DOHH2 (cell line): ENCODE data around the gene HTR4.
"Not testable (repeated sequence)": the region's sequence is repeated elsewhere in the genome, so short reads cannot be mapped to it uniquely, and the experiment has no call there.

ENCODE experiments used
- H3F3A ChIP-seq: fragments of 200-600 bp; sonication (generic), shearing (Covaris generic); 2 replicates; pipeline ENCODE4 v1.6.0; 2016; ENCODE audit warnings: antibody characterized with exemption, mild to moderate bottlenecking; ENCODE audit not compliant: control insufficient read depth, insufficient read depth
- H3K27ac ChIP-seq: fragments of 200-600 bp; sonication (generic); 2 replicates; pipeline ENCODE4 v1.5.1; 2014; ENCODE audit warnings: low read depth, mild to moderate bottlenecking, low read length, moderate library complexity
- H3K27me3 ChIP-seq: fragments of 200-600 bp; sonication (generic); 2 replicates; pipeline ENCODE4 v1.6.1; 2014; ENCODE audit warnings: mild to moderate bottlenecking, low read length, mixed read lengths; ENCODE audit not compliant: control insufficient read depth
- H3K36me3 ChIP-seq: fragments of 200-600 bp; sonication (generic); 2 replicates; pipeline ENCODE4 v1.6.1; 2014; ENCODE audit warnings: mild to moderate bottlenecking, low read length, moderate library complexity, mixed read lengths; ENCODE audit not compliant: control insufficient read depth
- H3K4me1 ChIP-seq: fragments of 200-600 bp; sonication (generic); 2 replicates; pipeline ENCODE4 v1.6.1; 2014; ENCODE audit warnings: mild to moderate bottlenecking, low read length, mixed read lengths; ENCODE audit not compliant: control insufficient read depth
- H3K4me2 ChIP-seq: fragments of 200-600 bp; sonication (generic); 2 replicates; pipeline ENCODE4 v1.6.0; 2014; ENCODE audit warnings: mild to moderate bottlenecking, low read length, moderate library complexity
- H3K4me3 ChIP-seq: fragments of 200-600 bp; sonication (generic); 2 replicates; pipeline ENCODE4 v1.5.1; 2014; ENCODE audit warnings: mild to moderate bottlenecking, low read length, mixed read lengths
- H3K79me2 ChIP-seq: fragments of 200-600 bp; sonication (generic); 2 replicates; pipeline ENCODE4 v1.6.1; 2014; ENCODE audit warnings: mild to moderate bottlenecking, low read length, mixed read lengths; ENCODE audit not compliant: control insufficient read depth
- H3K9me2 ChIP-seq: fragments of 200-600 bp; sonication (generic); replicated peaks from 2 replicates; pipeline ENCODE4 v1.6.1; 2014; ENCODE audit warnings: mild to moderate bottlenecking, low read length, mixed read lengths; ENCODE audit not compliant: control insufficient read depth
- H3K9me3 ChIP-seq: fragments of 200-600 bp; sonication (generic); 2 replicates; pipeline ENCODE4 v1.6.1; 2014; ENCODE audit warnings: antibody characterized with exemption, low read length, mixed read lengths; ENCODE audit not compliant: control insufficient read depth, insufficient read depth
- H4K20me1 ChIP-seq: fragments of 200-600 bp; sonication (generic); 2 replicates; pipeline ENCODE4 v1.6.0; 2014; ENCODE audit warnings: low read depth, mild to moderate bottlenecking, antibody characterized with exemption, low read length, moderate library complexity; ENCODE audit not compliant: control insufficient read depth, insufficient read depth
- CTCF ChIP-seq: fragments of 200-600 bp; sonication (generic); IDR thresholded peaks from one replicate; pipeline ENCODE4 v1.5.1; 2014; ENCODE audit warnings: antibody characterized with exemption, mild to moderate bottlenecking, low read depth, low read length; ENCODE audit not compliant: poor library complexity, severe bottlenecking
- EZH2phosphoT487 ChIP-seq: fragments of 200-600 bp; sonication (generic); IDR thresholded peaks from 2 replicates; pipeline ENCODE4 v1.6.1; 2017; ENCODE audit warnings: borderline replicate concordance, mild to moderate bottlenecking, antibody characterized with exemption, low read length, moderate library complexity, mixed read lengths

Gene HTR4

DNA sequence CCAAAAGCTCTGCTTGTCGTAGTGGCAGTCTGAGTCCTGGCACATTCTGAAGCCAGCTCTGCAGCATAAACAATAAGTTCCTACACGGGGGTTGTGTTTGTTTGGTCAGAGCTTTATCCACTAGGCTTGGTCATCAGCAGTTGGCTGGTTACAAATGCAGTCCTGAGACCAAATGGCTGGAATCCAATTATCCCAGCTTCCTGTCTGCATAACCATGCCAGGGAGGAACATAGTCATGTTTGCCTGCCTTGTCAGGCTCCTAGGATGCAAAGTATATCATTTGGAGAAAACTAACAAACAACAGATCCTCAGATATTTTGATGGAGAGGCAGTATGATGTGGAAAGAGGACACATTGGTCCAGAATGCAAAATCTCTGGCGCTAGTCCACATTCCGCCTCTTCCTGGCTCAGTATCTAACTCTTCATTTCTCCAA is 184.8 kb downstream of the HTR4 start:
- Histone ChIP-seq H3K36me3 (no peaks in the 10 kb centered on the region), H3K27ac (no peak overlapping the region), H4K20me1 (no peaks in the 10 kb centered on the region), H3K4me3 (no peak overlapping the region), H3K4me1 (no peaks in the 10 kb centered on the region), H3K9me2 (no peaks in the 10 kb centered on the region), H3F3A (no peaks in the 10 kb centered on the region), H3K4me2 (no peak overlapping the region), H3K79me2 (no peaks in the 10 kb centered on the region), H3K27me3 (peaks cover 3% of the 10 kb centered on the region; the same call in 1 of the 2 replicates), H3K9me3 (no peaks in the 10 kb centered on the region)
- TF ChIP-seq EZH2phosphoT487 = no peak

- not testable (repeated sequence) for H3K79me2 ChIP-seq, H3K4me3 ChIP-seq, H3F3A ChIP-seq, H3K27me3 ChIP-seq, H3K27ac ChIP-seq, H3K36me3 ChIP-seq, H3K4me2 ChIP-seq, H4K20me1 ChIP-seq, H3K9me2 ChIP-seq, H3K4me1 ChIP-seq, H3K9me3 ChIP-seq
These were observed 185.6 kb downstream of the HTR4 start for GRCh38 chr5:148468746-148469145.

DNA sequence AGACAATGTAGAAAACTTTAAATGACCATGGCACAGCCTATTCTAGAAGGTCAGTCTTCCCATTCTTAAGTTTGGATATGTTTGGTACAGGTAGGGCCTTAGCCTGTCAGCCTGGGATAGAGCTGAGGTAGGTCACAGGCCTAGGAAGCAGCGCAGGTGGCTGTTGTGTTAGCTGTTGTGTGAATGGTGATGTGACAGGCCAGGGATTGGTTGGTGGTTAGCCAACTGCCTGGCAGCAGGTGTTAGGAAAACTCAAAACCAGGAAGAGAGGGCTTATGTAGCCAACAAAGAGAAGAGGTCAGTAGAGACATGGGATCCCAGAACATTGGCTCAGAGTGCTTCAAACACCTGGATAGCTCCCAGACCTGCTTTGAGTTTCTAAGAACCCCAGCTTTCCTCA is 186.4 kb downstream of the HTR4 start:
- no peak overlapping the region for H3K4me3 ChIP-seq
- no peaks in the 10 kb centered on the region for H3K36me3 ChIP-seq
- no peaks in the 10 kb centered on the region for H3K79me2 ChIP-seq
- no peaks in the 10 kb centered on the region for H4K20me1 ChIP-seq
- H3F3A ChIP-seq = no peaks in the 10 kb centered on the region
- no peak overlapping the region for H3K4me2 ChIP-seq
- H3K27me3 ChIP-seq = peaks cover 3% of the 10 kb centered on the region; the same call in 1 of the 2 replicates
- no peaks in the 10 kb centered on the region for H3K9me3 ChIP-seq
- TF ChIP-seq EZH2phosphoT487 (no peak), CTCF (no peak)
- no peaks in the 10 kb centered on the region for H3K4me1 ChIP-seq
- no peaks in the 10 kb centered on the region for H3K9me2 ChIP-seq
- H3K27ac ChIP-seq = no peak overlapping the region

GRCh38 chr5:148466236-148466580 is 188.1 kb downstream of the HTR4 start:
- Histone ChIP-seq H3K9me2 (no peaks in the 10 kb centered on the region), H3K9me3 (no peaks in the 10 kb centered on the region), H3K4me1 (no peaks in the 10 kb centered on the region), H3K79me2 (no peaks in the 10 kb centered on the region), H3K27me3 (peaks cover 7% of the 10 kb centered on the region), H3K4me2 (no peak overlapping the region), H3K27ac (no peak overlapping the region), H4K20me1 (no peaks in the 10 kb centered on the region), H3F3A (no peaks in the 10 kb centered on the region), H3K4me3 (no peak overlapping the region), H3K36me3 (no peaks in the 10 kb centered on the region)
- TF ChIP-seq CTCF = no peak
- no peak for TF ChIP-seq EZH2phosphoT487
